HepG2 (cell line): ENCODE results near the gene G6PC3. TPM values are rescaled to one million over a fixed set of nuclear protein-coding genes. Genes with fewer than 3 reads are reported as not detected.
A peak's percentile ranks its signal among the peaks of the same experiment; 100 is the strongest.

Experiments used
- ARNT ChIP-seq: fragments of 450-650 bp; IDR thresholded peaks from 2 replicates; pipeline ENCODE4 v1.6.1; 2017
- CBX2 ChIP-seq, 2 experiments: fragments of 200-600 bp in 1 of 2; sonication (generic); formaldehyde crosslinking in 1 of 2; IDR thresholded peaks; 2 replicates each; pipeline versions ENCODE4 v1.7.0 to v1.8.1; 2018 to 2022; ENCODE audit warnings: low read depth in 2 of 2, low read length in 1 of 2, mild to moderate bottlenecking in 1 of 2, missing genetic modification reagents in 1 of 2
- CC2D1A ChIP-seq: sonication (generic); formaldehyde crosslinking; IDR thresholded peaks from 2 replicates; pipeline ENCODE4 v1.8.1; 2023; ENCODE audit warnings: mild to moderate bottlenecking, missing genetic modification reagents
- CEBPB ChIP-seq: IDR thresholded peaks from 2 replicates; pipeline ENCODE4 v1.6.1; 2011; ENCODE audit warnings: low read depth, low read length, improper control_type of control experiment, borderline replicate concordance
- CENPX ChIP-seq: sonication (generic); formaldehyde crosslinking; IDR thresholded peaks from 2 replicates; pipeline ENCODE4 v1.9.0; 2021; ENCODE audit warnings: mild to moderate bottlenecking, missing genetic modification reagents, moderate library complexity
- FOXM1 ChIP-seq: sonication (generic); formaldehyde crosslinking; IDR thresholded peaks from 2 replicates; pipeline ENCODE4 v1.5.0; 2020; ENCODE audit warnings: missing genetic modification reagents
- GABPB1 ChIP-seq: IDR thresholded peaks from 2 replicates; pipeline ENCODE4 v1.6.1; 2016; ENCODE audit warnings: mild to moderate bottlenecking, missing genetic modification reagents, moderate library complexity, missing compliant biosample characterization
- GATAD1 ChIP-seq: IDR thresholded peaks from 2 replicates; pipeline ENCODE4 v1.6.1; 2016; ENCODE audit warnings: missing genetic modification reagents, missing compliant biosample characterization
- GATAD2A ChIP-seq: IDR thresholded peaks from 2 replicates; pipeline ENCODE4 v1.6.1; 2016
- HIVEP1 ChIP-seq: sonication (generic); formaldehyde crosslinking; IDR thresholded peaks from 2 replicates; pipeline ENCODE4 v1.4.0; 2020; ENCODE audit warnings: mild to moderate bottlenecking, missing genetic modification reagents
- HNF1B ChIP-seq: sonication (generic); formaldehyde crosslinking; IDR thresholded peaks from 2 replicates; pipeline ENCODE4 v1.5.1; 2020; ENCODE audit warnings: mild to moderate bottlenecking, moderate library complexity, missing genetic modification reagents
- JDP2 ChIP-seq: sonication (generic); formaldehyde crosslinking; IDR thresholded peaks from 2 replicates; pipeline ENCODE4 v1.8.1; 2022; ENCODE audit warnings: missing genetic modification reagents, borderline replicate concordance
- NCOA2 ChIP-seq: sonication (generic); formaldehyde crosslinking; IDR thresholded peaks from 2 replicates; pipeline ENCODE4 v1.8.0; 2022; ENCODE audit warnings: inconsistent platforms
- NFAT5 ChIP-seq: sonication (generic); formaldehyde crosslinking; IDR thresholded peaks from 2 replicates; pipeline ENCODE4 v1.4.0; 2020; ENCODE audit warnings: missing genetic modification reagents
- NRL ChIP-seq: sonication (generic); formaldehyde crosslinking; IDR thresholded peaks from 2 replicates; pipeline ENCODE4 v1.5.0; 2020; ENCODE audit warnings: missing genetic modification reagents, mild to moderate bottlenecking, moderate library complexity, borderline replicate concordance
- PHF21A ChIP-seq: sonication (generic); formaldehyde crosslinking; IDR thresholded peaks from 2 replicates; pipeline ENCODE4 v1.5.0; 2020; ENCODE audit warnings: mild to moderate bottlenecking, missing genetic modification reagents
- PPARG ChIP-seq: conservative IDR thresholded peaks from 2 replicates; pipeline ENCODE4 v1.6.1; 2016; ENCODE audit warnings: missing biosample characterization, missing genetic modification reagents
- RBAK ChIP-seq: sonication (generic); formaldehyde crosslinking; IDR thresholded peaks from 2 replicates; pipeline ENCODE4 v1.5.1; 2020; ENCODE audit warnings: mild to moderate bottlenecking, missing genetic modification reagents
- RNF2 ChIP-seq: fragments of 450-650 bp; conservative IDR thresholded peaks from 2 replicates; pipeline ENCODE4 v1.6.1; 2016; ENCODE audit warnings: low read depth
- SIX1 ChIP-seq: sonication (generic); formaldehyde crosslinking; IDR thresholded peaks from 2 replicates; pipeline ENCODE4 v1.4.0; 2020; ENCODE audit warnings: missing genetic modification reagents, borderline replicate concordance
- ZNF121 ChIP-seq: sonication (generic); formaldehyde crosslinking; IDR thresholded peaks from 2 replicates; pipeline ENCODE4 v1.5.0; 2020; ENCODE audit warnings: mild to moderate bottlenecking, missing genetic modification reagents
- ZNF335 ChIP-seq: sonication (generic); formaldehyde crosslinking; IDR thresholded peaks from 2 replicates; pipeline ENCODE4 v1.4.0; 2020; ENCODE audit warnings: missing genetic modification reagents
- ZNF781 ChIP-seq: sonication (generic); formaldehyde crosslinking; IDR thresholded peaks from 2 replicates; pipeline ENCODE4 v1.5.1; 2020; ENCODE audit warnings: borderline replicate concordance, mild to moderate bottlenecking, missing genetic modification reagents; ENCODE audit errors: not compliant biosample characterization
- ZSCAN29 ChIP-seq: sonication (generic); formaldehyde crosslinking; conservative IDR thresholded peaks from 2 replicates; pipeline ENCODE4 v1.4.0; 2020; ENCODE audit warnings: mild to moderate bottlenecking, missing genetic modification reagents
- polyA plus RNA-seq, 8 experiments: library from polyadenylated mRNA; depleted of rRNA in 3 of 8; stranded (reverse) in 7 of 8; unstranded in 1 of 8; fragments of >200 nt; fragmentation: Illumina TruSeq in 4 of 8; extraction: Trizol in 4 of 8; gene quantifications; 2 replicates each; pipeline versions ENCODE4 v1.2.1 to v1.2.3, GENCODE V29; 2011 to 2016; ENCODE audit warnings: low read depth in 4 of 8, missing spikeins in 1 of 8, mixed read lengths in 1 of 8; ENCODE audit not compliant: insufficient read depth in 1 of 8
- total RNA-seq, 5 experiments: library from RNA; depleted of rRNA; stranded (reverse); fragments of >200 nt; fragmentation: Illumina TruSeq; extraction: Trizol; gene quantifications; 2 replicates each; pipeline ENCODE4 v1.2.3, GENCODE V29; 2016; ENCODE audit warnings: low read depth in 1 of 5
- TF ChIP-seq, protein P1 (sequence below): sonication (generic); formaldehyde crosslinking; IDR thresholded peaks from 2 replicates; pipeline ENCODE4 v1.8.1; 2023; ENCODE audit warnings: mild to moderate bottlenecking, missing genetic modification reagents, borderline replicate concordance

G6PC3 gene
- total and polyA plus RNA-seq, 2 of the 13 experiments (the other 11 are each of a cell fraction or from before 2014, with no cell fraction given) = 38.5 to 75.8 TPM

DNA sequence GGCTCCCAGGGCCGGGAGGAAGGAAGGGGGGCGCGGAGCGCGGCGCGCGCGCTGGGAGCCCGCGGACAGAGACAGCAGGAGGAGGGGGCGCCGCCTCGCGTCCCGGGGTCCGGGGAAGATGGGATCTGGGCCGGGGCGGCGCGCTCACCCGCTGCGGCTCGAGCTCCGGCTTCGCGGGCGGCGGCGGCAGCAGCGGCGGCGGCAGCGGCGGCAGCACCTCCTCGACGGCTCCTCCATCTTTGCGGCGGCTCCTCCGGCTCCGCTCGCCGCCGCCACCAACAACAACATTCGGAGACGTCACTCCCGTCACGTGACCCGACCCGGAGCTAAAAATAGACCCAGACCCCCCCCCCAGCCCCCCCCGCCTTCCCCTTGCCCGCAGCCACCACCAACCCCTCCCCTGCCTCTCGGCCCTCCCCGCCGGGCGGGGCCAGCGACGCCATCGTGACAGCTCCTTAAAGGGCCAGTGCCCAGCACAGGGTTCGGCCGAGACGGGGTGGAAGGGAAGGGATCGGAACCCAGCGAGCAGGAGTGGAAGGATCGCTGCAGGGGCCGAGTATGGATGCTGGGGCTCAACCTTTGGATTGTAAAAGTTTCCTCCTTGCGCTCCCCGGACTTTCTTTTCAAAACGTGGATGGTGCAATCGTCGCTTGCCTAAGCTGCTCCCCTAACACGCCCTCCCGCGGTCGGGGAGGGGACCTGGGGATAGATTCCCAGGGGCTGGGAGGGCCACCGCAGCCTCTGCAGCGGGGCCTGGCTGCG is 53.0 kb downstream of the G6PC3 start, which contains the start of gene HDAC5 (continued):
- TF ChIP-seq NFAT5 (CRISPR knock-in tag) = no peak
- no peak for TF ChIP-seq JDP2 (CRISPR knock-in tag)
- no peak for TF ChIP-seq CBX2 (IDR thresholded peaks at IDR 0.05; ENCODE audit: low read depth, low read length)
- no peak for TF ChIP-seq CBX2 (CRISPR knock-in tag; IDR thresholded peaks at IDR 0.05; ENCODE audit: low read depth)
- TF ChIP-seq PPARG (CRISPR knock-in tag) = 0 out of 2 replicates have a peak, but pooled peaks have one; percentile 41
- TF ChIP-seq SIX1 (CRISPR knock-in tag) = no peak
- peak; percentile 69 for TF ChIP-seq GABPB1 (CRISPR knock-in tag)
- TF ChIP-seq PHF21A (CRISPR knock-in tag) = 0 out of 2 replicates have a peak, but pooled peaks have one; percentile 65
- TF ChIP-seq, protein P1, sequence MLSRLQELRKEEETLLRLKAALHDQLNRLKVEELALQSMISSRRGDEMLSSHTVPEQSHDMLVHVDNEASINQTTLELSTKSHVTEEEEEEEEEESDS = no peak
- peak; percentile 97 for TF ChIP-seq CEBPB
- peak; percentile 24; the same call in 1 of the 2 replicates for TF ChIP-seq NCOA2
- TF ChIP-seq HNF1B (CRISPR knock-in tag) = peak; percentile 91
- TF ChIP-seq CENPX (CRISPR knock-in tag) = no peak
- TF ChIP-seq ZNF121 = no peak
- TF ChIP-seq ZNF335 = peak; percentile 82; the same call in 1 of the 2 replicates
- no peak for TF ChIP-seq RBAK
- TF ChIP-seq GATAD2A (CRISPR knock-in tag) = peak; percentile 73; the same call in 1 of the 2 replicates
- TF ChIP-seq HIVEP1 (CRISPR knock-in tag) = peak; percentile 90; the same call in 1 of the 2 replicates
- 0 out of 2 replicates have a peak, but pooled peaks have one; percentile 22 for TF ChIP-seq RNF2
- TF ChIP-seq ARNT = no peak
- peak; percentile 91 for TF ChIP-seq NRL (CRISPR knock-in tag)
- peak; percentile 62; the same call in 1 of the 2 replicates for TF ChIP-seq ZSCAN29 (CRISPR knock-in tag)
- TF ChIP-seq ZNF781 (CRISPR knock-in tag) = peak; percentile 91
- TF ChIP-seq GATAD1 = peak; percentile 51; the same call in 1 of the 2 replicates
- TF ChIP-seq FOXM1 = no peak
- TF ChIP-seq CC2D1A = no peak
